HepG2 (cell line): ENCODE data around the gene HERPUD2. TPM values are rescaled to one million over a fixed set of nuclear protein-coding genes. Genes with fewer than 3 reads are reported as not detected.

Experiments used
- CBX5 ChIP-seq: sonication (generic); formaldehyde crosslinking; IDR thresholded peaks from 2 replicates; pipeline ENCODE4 v1.4.0; 2020; ENCODE audit warnings: missing genetic modification reagents, borderline replicate concordance
- ETS1 ChIP-seq: sonication (generic); formaldehyde crosslinking; IDR thresholded peaks from 2 replicates; pipeline ENCODE4 v1.4.0; 2020; ENCODE audit warnings: missing genetic modification reagents
- GATAD1 ChIP-seq: IDR thresholded peaks from 2 replicates; pipeline ENCODE4 v1.6.1; 2016; ENCODE audit warnings: missing genetic modification reagents, missing compliant biosample characterization
- HNRNPH1 ChIP-seq: fragments of 200-400 bp; formaldehyde crosslinking; optimal IDR thresholded peaks from 2 replicates; pipeline ENCODE3; 2017; ENCODE audit warnings: mild to moderate bottlenecking, low read depth, low read length
- JUN ChIP-seq: sonication (generic); formaldehyde crosslinking; IDR thresholded peaks from 2 replicates; pipeline ENCODE4 v1.4.0; 2020; ENCODE audit warnings: mild to moderate bottlenecking, missing genetic modification reagents
- JUND ChIP-seq: sonication (generic); formaldehyde crosslinking; IDR thresholded peaks from 2 replicates; pipeline ENCODE4 v1.8.0; 2022; ENCODE audit warnings: mild to moderate bottlenecking, missing genetic modification reagents
- NFATC3 ChIP-seq: sonication (generic); formaldehyde crosslinking; IDR thresholded peaks from 2 replicates; pipeline ENCODE4 v1.5.1; 2020; ENCODE audit warnings: mild to moderate bottlenecking, missing genetic modification reagents
- RNF219 ChIP-seq: sonication (generic); formaldehyde crosslinking; IDR thresholded peaks from 2 replicates; pipeline ENCODE4 v1.5.0; 2020; ENCODE audit warnings: mild to moderate bottlenecking, missing genetic modification reagents
- SOX13 ChIP-seq, 3 experiments: fragments of 450-650 bp in 1 of 3; sonication (generic) in 1 of 3; formaldehyde crosslinking in 1 of 3; IDR thresholded peaks in 2 of 3; conservative IDR thresholded peaks in 1 of 3; 2 replicates each; pipeline versions ENCODE4 v1.5.0 to v1.6.1; 2016 to 2020; ENCODE audit warnings: antibody characterized with exemption in 1 of 3, mild to moderate bottlenecking in 1 of 3, missing compliant biosample characterization in 1 of 3, missing genetic modification reagents in 1 of 3, moderate library complexity in 1 of 3
- TAF1 ChIP-seq: sonication (generic); formaldehyde crosslinking; IDR thresholded peaks from 2 replicates; pipeline ENCODE4 v1.4.0; 2020; ENCODE audit warnings: missing genetic modification reagents
- XRCC5 ChIP-seq: fragments of 200-400 bp; formaldehyde crosslinking; optimal IDR thresholded peaks from 2 replicates; pipeline ENCODE3; 2017; ENCODE audit warnings: mild to moderate bottlenecking, low read length
- ZNF24 ChIP-seq: fragments of 450-650 bp; IDR thresholded peaks from 2 replicates; pipeline ENCODE4 v1.6.1; 2017; ENCODE audit warnings: antibody characterized with exemption, mild to moderate bottlenecking
- ZNF33A ChIP-seq: sonication (generic); formaldehyde crosslinking; IDR thresholded peaks from 2 replicates; pipeline ENCODE4 v1.5.1; 2020; ENCODE audit warnings: missing genetic modification reagents, mild to moderate bottlenecking, moderate library complexity, borderline replicate concordance
- ZNF879 ChIP-seq: sonication (generic); formaldehyde crosslinking; IDR thresholded peaks from 2 replicates; pipeline ENCODE4 v1.8.1; 2023; ENCODE audit warnings: missing genetic modification reagents
- polyA plus RNA-seq, 8 experiments: library from polyadenylated mRNA; depleted of rRNA in 3 of 8; stranded (reverse) in 7 of 8; unstranded in 1 of 8; fragments of >200 nt; fragmentation: Illumina TruSeq in 4 of 8; extraction: Trizol in 4 of 8; gene quantifications; 2 replicates each; pipeline versions ENCODE4 v1.2.1 to v1.2.3, GENCODE V29; 2011 to 2016; ENCODE audit warnings: low read depth in 4 of 8, missing spikeins in 1 of 8, mixed read lengths in 1 of 8; ENCODE audit not compliant: insufficient read depth in 1 of 8
- total RNA-seq, 5 experiments: library from RNA; depleted of rRNA; stranded (reverse); fragments of >200 nt; fragmentation: Illumina TruSeq; extraction: Trizol; gene quantifications; 2 replicates each; pipeline ENCODE4 v1.2.3, GENCODE V29; 2016; ENCODE audit warnings: low read depth in 1 of 5
- TF ChIP-seq, protein P1 (sequence below): fragments of 450-650 bp; IDR thresholded peaks from 2 replicates; pipeline ENCODE4 v1.6.1; 2017
- TF ChIP-seq, protein P2 (sequence below): sonication (generic); formaldehyde crosslinking; IDR thresholded peaks from 2 replicates; pipeline ENCODE4 v1.9.0; 2021; ENCODE audit warnings: missing genetic modification reagents, borderline replicate concordance
- TF ChIP-seq, protein P3 (sequence below): sonication (generic); formaldehyde crosslinking; IDR thresholded peaks from 2 replicates; pipeline ENCODE4 v1.5.1; 2020; ENCODE audit warnings: missing genetic modification reagents, mild to moderate bottlenecking, borderline replicate concordance

The HERPUD2 gene
- total and polyA plus RNA-seq, 2 of the 13 experiments (the other 11 are each of a cell fraction or from before 2014, with no cell fraction given) = 10.7 to 38.6 TPM

DNA sequence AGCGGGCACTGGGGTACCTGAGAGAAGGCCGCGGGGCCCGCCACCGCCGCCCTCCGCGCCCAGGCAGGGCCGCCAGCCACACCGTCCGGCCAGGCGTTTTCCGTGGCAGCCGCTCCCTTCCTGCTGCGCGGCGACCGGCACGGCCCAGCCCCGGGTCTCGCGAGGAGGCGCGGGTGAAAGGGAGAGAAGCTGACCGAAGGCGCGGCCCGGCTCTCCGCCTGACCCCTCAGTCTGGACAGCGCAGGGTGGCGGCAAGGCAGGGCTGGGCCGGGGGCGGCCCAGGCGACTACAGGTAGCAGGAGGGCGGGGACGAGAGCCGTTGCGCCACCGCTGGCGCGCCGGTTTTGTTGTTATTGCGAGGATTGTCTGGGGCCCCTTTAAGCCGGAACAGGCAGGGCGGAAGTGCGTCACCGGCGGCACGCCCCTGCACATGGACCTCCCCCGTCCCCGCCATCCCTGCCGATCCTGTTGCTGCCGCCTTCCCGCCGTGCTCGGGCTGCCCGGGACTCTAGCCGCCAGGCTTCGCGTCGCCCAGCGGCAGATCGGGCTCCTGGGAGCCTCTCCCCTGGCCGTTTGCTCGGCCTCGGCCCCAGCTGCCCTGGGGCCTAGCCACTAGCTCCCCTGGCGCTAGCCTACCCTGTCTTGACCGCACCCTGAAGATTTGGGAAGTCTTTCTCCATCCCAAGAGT is at the start of gene HERPUD2 (continued):
- TF ChIP-seq ZNF879 (CRISPR knock-in tag) (peak; percentile 80; the same call in 1 of the 2 replicates), SOX13 (IDR thresholded peaks at IDR 0.05) (0 out of 2 replicates have a peak, but pooled peaks have one; percentile 41), SOX13 (CRISPR knock-in tag; conservative IDR thresholded peaks at IDR 0.05 in 1 of 2, IDR thresholded peaks at IDR 0.05 in 1 of 2) (peak in 1 of 2 experiments; percentile 70; a peak in 2 of 4 replicates), HNRNPH1 (no peak), NFATC3 (CRISPR knock-in tag) (no peak), CBX5 (CRISPR knock-in tag) (peak; percentile 58; the same call in 1 of the 2 replicates), ZNF33A (CRISPR knock-in tag) (no peak), TAF1 (CRISPR knock-in tag) (peak; percentile 88), ETS1 (CRISPR knock-in tag) (no peak; the same call in 1 of the 2 replicates), JUND (CRISPR knock-in tag) (peak; percentile 68; the same call in 1 of the 2 replicates), ZNF24 (no peak), RNF219 (CRISPR knock-in tag) (0 out of 2 replicates have a peak, but pooled peaks have one; percentile 49), JUN (CRISPR knock-in tag) (0 out of 2 replicates have a peak, but pooled peaks have one; percentile 25), XRCC5 (no peak), GATAD1 (peak; percentile 86)
- TF ChIP-seq, protein P1, sequence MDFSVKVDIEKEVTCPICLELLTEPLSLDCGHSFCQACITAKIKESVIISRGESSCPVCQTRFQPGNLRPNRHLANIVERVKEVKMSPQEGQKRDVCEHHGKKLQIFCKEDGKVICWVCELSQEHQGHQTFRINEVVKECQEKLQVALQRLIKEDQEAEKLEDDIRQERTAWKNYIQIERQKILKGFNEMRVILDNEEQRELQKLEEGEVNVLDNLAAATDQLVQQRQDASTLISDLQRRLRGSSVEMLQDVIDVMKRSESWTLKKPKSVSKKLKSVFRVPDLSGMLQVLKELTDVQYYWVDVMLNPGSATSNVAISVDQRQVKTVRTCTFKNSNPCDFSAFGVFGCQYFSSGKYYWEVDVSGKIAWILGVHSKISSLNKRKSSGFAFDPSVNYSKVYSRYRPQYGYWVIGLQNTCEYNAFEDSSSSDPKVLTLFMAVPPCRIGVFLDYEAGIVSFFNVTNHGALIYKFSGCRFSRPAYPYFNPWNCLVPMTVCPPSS = no peak
- TF ChIP-seq, protein P2, sequence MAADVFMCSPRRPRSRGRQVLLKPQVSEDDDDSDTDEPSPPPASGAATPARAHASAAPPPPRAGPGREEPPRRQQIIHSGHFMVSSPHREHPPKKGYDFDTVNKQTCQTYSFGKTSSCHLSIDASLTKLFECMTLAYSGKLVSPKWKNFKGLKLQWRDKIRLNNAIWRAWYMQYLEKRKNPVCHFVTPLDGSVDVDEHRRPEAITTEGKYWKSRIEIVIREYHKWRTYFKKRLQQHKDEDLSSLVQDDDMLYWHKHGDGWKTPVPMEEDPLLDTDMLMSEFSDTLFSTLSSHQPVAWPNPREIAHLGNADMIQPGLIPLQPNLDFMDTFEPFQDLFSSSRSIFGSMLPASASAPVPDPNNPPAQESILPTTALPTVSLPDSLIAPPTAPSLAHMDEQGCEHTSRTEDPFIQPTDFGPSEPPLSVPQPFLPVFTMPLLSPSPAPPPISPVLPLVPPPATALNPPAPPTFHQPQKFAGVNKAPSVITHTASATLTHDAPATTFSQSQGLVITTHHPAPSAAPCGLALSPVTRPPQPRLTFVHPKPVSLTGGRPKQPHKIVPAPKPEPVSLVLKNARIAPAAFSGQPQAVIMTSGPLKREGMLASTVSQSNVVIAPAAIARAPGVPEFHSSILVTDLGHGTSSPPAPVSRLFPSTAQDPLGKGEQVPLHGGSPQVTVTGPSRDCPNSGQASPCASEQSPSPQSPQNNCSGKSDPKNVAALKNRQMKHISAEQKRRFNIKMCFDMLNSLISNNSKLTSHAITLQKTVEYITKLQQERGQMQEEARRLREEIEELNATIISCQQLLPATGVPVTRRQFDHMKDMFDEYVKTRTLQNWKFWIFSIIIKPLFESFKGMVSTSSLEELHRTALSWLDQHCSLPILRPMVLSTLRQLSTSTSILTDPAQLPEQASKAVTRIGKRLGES (CRISPR knock-in tag) = no peak
- TF ChIP-seq, protein P3, sequence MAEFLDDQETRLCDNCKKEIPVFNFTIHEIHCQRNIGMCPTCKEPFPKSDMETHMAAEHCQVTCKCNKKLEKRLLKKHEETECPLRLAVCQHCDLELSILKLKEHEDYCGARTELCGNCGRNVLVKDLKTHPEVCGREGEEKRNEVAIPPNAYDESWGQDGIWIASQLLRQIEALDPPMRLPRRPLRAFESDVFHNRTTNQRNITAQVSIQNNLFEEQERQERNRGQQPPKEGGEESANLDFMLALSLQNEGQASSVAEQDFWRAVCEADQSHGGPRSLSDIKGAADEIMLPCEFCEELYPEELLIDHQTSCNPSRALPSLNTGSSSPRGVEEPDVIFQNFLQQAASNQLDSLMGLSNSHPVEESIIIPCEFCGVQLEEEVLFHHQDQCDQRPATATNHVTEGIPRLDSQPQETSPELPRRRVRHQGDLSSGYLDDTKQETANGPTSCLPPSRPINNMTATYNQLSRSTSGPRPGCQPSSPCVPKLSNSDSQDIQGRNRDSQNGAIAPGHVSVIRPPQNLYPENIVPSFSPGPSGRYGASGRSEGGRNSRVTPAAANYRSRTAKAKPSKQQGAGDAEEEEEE = peak; percentile 51; the same call in 1 of the 2 replicates
